Common myeloid progenitor, CD34-positive (primary cell): Measurements from ENCODE around the gene SGK2.

Experiments
- CTCF ChIA-PET: fragments of 350-600 bp; sonication (Branson Sonifier 250); formaldehyde crosslinking; loops from one replicate; lab custom pipeline; 2021; ENCODE audit warnings: antibody characterized with exemption; lab: Charles Lee
- POLR2A ChIA-PET: fragments of 350-600 bp; sonication (Branson Sonifier 250); formaldehyde crosslinking; loops from one replicate; lab custom pipeline; 2021; ENCODE audit warnings: antibody characterized with exemption; lab: Charles Lee
- DNase-seq, 3 donors: peaks; one replicate each; pipeline versions ENCODE4 v3.0.0 to v3.0.0-alpha.2; 2013
- H3K27ac ChIP-seq, 2 experiments: 1 replicate in 1 of 2; 2 replicates in 1 of 2; pipeline ENCODE4 v1.7.0; 2013; ENCODE audit warnings: inconsistent platforms in 2 of 2, low read length in 2 of 2, mild to moderate bottlenecking in 2 of 2, low read depth in 1 of 2, moderate library complexity in 1 of 2; ENCODE audit not compliant: severe bottlenecking in 2 of 2, insufficient read depth in 1 of 2, poor library complexity in 1 of 2
- H3K27me3 ChIP-seq, 5 experiments: replicated peaks in 2 of 5; 1 replicate in 3 of 5; 2 replicates in 2 of 5; pipeline versions ENCODE4 v1.6.1 to v1.7.0; 2013; ENCODE audit warnings: low read length in 4 of 5, mild to moderate bottlenecking in 2 of 5, moderate library complexity in 2 of 5, inconsistent platforms in 1 of 5; ENCODE audit not compliant: insufficient read depth in 5 of 5, control insufficient read depth in 4 of 5
- H3K36me3 ChIP-seq, 4 experiments: 1 replicate in 2 of 4; 2 replicates in 2 of 4; pipeline versions ENCODE4 v1.6.1 to v1.7.0; 2013; ENCODE audit warnings: low read length in 3 of 4, control low read depth in 1 of 4, mild to moderate bottlenecking in 1 of 4; ENCODE audit not compliant: control insufficient read depth in 4 of 4, insufficient read depth in 4 of 4
- H3K4me1 ChIP-seq, 4 experiments: 1 replicate in 3 of 4; 2 replicates in 1 of 4; pipeline versions ENCODE4 v1.6.1 to v1.7.1; 2013; ENCODE audit warnings: low read length in 3 of 4, mild to moderate bottlenecking in 3 of 4, control low read depth in 1 of 4, inconsistent platforms in 1 of 4, moderate library complexity in 1 of 4; ENCODE audit not compliant: control insufficient read depth in 4 of 4, insufficient read depth in 4 of 4; ENCODE audit errors: control extremely low read depth in 1 of 4
- H3K4me3 ChIP-seq, 7 experiments: 1 replicate in 4 of 7; 2 replicates in 3 of 7; pipeline versions ENCODE4 v1.5.1 to v1.7.0; 2013; ENCODE audit warnings: mild to moderate bottlenecking in 7 of 7, low read length in 6 of 7, moderate library complexity in 6 of 7, inconsistent platforms in 2 of 7, low read depth in 2 of 7, control low read depth in 1 of 7; ENCODE audit not compliant: insufficient read depth in 4 of 7, control insufficient read depth in 1 of 7; ENCODE audit errors: extremely low read depth in 1 of 7
- H3K9me3 ChIP-seq, 5 experiments: 1 replicate in 4 of 5; 2 replicates in 1 of 5; pipeline versions ENCODE4 v1.6.1 to v1.7.1; 2013; ENCODE audit warnings: low read length in 4 of 5, mild to moderate bottlenecking in 2 of 5, inconsistent platforms in 1 of 5, low read depth in 1 of 5, moderate library complexity in 1 of 5; ENCODE audit not compliant: control insufficient read depth in 4 of 5, insufficient read depth in 2 of 5; ENCODE audit errors: control extremely low read depth in 1 of 5
- WGBS: methylation state at CpG from one replicate; pipeline ENCODE4 v1.1.5; 2013; ENCODE audit not compliant: insufficient coverage; 5-methylcytosine and 5-hydroxymethylcytosine counted together

Gene SGK2

DNA sequence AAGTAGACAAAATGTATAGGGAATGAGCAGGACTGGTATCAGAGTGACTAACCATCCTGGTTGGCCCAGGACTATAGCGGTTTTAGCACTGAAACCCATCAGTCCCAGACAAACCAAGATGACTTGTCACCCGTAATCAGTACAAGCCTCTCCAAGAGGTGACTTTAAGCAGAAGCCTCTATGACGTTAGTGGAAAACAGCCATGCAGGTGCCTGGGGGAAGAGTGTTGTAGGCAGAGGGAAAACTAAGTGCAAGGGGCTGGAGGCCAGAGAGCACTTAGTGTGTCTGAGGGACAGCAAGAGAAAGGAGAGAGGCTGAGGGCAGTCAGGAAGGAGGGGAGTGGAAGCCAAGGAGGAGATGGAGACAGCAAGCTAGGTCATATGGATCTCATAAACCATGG is 2.1 kb downstream of the SGK2 start:
- H3K9me3 ChIP-seq, result no peaks in the 10 kb centered on the region
- H3K27ac ChIP-seq, result no peak overlapping the region
- 100% methylated on average over 2 of the region's 3 CpGs for WGBS
- H3K27me3 ChIP-seq, result no peaks in the 10 kb centered on the region
- POLR2A ChIA-PET, result no interaction called here
- CTCF ChIA-PET, result no interaction called here
- no peaks in the 10 kb centered on the region for H3K4me1 ChIP-seq
- no peaks in the 10 kb centered on the region for H3K36me3 ChIP-seq
- DNase-seq, result no peak
- no peak overlapping the region for H3K4me3 ChIP-seq

DNA sequence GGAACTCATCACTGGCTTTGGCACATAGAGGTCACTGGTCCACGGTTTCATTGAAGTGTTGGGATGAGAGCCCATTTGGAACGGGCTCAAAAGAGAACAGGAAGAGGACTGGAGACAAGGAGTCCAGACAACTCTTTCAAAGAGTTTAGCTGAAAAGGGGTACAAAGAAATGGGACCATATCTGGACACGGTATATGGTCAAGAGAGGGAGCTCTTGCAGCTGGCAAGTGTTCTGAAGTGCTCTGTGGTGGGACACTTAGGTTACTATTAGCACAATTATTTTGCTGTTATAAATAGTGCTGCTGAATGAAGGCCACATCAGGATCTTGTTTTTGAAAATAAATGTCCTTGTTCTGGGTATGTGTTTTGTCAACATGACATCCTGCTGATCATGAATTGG is 4.6 kb downstream of the SGK2 start:
- Histone ChIP-seq H3K36me3 (no peaks in the 10 kb centered on the region), H3K27me3 (no peaks in the 10 kb centered on the region), H3K27ac (no peak overlapping the region), H3K4me3 (no peak overlapping the region), H3K4me1 (no peaks in the 10 kb centered on the region), H3K9me3 (no peaks in the 10 kb centered on the region)
- WGBS, result 75% methylated on average over 2 of the region's 3 CpGs
- CTCF ChIA-PET, result no interaction called here
- POLR2A ChIA-PET, result no interaction called here
- no peak for DNase-seq

DNA sequence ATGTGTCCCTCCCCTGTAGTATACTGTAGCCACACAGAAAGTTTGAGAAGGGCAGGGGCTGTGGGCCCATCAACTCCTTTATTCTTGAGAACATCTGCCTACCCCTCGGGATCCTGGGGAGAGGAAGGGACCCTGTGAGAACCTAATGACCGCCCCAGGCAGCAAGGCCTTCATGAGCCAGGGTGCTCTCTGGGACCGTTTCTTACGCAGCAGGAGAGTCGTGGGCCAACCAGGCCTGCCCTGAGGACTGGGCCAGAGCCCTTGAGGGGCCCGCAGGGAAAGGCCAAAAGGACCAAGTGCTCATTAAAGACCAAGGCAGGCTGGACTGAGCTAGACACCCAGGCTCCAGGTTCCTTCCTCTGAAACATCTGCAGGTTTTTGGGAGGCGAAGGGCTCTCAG is 5.2 kb downstream of the SGK2 start:
- DNase-seq, result no peak
- Histone ChIP-seq H3K27ac (no peak overlapping the region), H3K4me1 (no peaks in the 10 kb centered on the region), H3K4me3 (no peak overlapping the region), H3K9me3 (no peaks in the 10 kb centered on the region), H3K27me3 (no peaks in the 10 kb centered on the region), H3K36me3 (no peaks in the 10 kb centered on the region)
- POLR2A ChIA-PET, result no interaction called here
- 99% methylated on average over 7 of the region's 7 CpGs for WGBS
- CTCF ChIA-PET, result no interaction called here

DNA sequence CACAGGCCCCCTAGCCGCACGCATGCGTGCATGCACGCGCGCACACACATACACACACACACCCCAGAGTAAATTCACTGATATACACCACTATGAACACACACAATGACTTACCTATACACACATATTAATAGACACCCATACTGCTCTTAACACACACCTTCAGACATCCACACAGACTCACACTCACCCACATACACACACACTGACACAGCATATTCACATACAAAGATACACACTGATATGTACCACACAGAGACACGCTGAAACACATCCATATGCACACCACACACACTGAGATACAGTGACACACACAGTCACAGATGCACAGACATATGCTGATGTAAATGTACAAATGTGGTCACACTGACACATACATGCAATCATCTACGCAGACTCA is 5.6 kb downstream of the SGK2 start:
- ChIA-PET CTCF (no interaction called here), POLR2A (no interaction called here)
- no peak overlapping the region for H3K4me3 ChIP-seq
- no CpG with 5 or more reads among the region's 8 CpGs for WGBS
- H3K36me3 ChIP-seq, result no peaks in the 10 kb centered on the region
- no peak for DNase-seq
- H3K27ac ChIP-seq, result no peak overlapping the region
- no peaks in the 10 kb centered on the region for H3K9me3 ChIP-seq
- H3K4me1 ChIP-seq, result no peaks in the 10 kb centered on the region
- H3K27me3 ChIP-seq, result no peaks in the 10 kb centered on the region

DNA sequence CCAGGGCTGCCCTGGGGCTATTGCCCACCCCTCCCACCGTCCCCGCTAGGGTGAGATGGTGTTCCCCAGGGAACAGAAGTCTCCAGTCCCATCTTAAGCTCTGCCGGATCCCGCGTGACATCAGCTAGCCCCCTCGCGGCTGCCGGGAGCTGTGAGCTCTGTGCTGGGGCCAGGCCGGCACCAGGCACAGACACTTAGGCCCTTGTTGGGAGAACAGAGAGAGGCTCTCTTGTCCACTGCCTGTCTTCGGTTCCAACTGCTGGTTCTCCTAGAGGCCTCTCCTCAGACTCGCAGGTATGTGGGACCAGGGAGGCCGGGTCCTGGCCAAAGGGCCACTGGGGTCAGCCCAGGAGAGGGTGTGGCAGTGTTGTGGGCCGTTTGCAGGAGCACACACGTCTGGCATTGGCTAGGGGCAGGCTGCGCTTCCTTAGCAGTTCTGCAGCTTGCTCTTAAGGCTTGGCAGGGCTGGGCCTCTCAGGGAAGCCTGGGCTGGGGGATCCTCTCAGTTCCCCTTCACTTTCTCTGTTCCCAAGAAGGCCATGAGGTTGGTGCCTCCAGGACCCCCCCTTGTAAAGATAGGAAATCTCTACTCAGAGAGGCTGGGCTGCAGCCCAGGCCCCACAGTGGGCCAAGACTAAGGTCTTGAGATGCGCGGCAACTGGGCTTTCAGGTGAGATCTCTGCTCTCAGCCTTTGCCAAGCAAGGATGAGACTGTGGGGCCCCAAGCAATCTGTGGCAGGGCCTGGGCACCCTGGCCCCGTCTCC is 6.3 kb downstream of the SGK2 start:
- 95% methylated on average over 18 of the region's 18 CpGs for WGBS
- DNase-seq, result no peak
- Histone ChIP-seq H3K4me1 (no peaks in the 10 kb centered on the region), H3K9me3 (no peaks in the 10 kb centered on the region), H3K36me3 (no peaks in the 10 kb centered on the region), H3K4me3 (no peak overlapping the region), H3K27me3 (no peaks in the 10 kb centered on the region), H3K27ac (no peak overlapping the region)
- POLR2A ChIA-PET, result no interaction called here
- CTCF ChIA-PET, result no interaction called here

DNA sequence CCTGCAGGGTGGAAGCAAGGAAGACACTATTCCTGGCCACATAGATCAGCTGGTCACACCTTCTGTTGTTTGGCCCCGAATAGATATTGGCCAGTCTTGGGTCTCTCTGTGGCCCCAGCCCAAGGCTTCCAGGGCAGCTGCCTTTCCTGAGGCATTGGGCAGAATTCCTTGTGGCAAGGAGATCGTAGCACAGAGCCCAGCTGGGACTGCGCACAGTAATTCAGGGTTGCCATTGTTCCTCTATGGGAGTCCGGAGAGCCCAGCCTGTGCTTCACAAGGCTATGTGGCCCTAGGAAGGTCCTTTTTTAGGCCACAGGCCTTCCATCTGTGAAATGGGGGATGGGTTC is 6.9 kb downstream of the SGK2 start:
- no peaks in the 10 kb centered on the region for H3K27me3 ChIP-seq

DNA sequence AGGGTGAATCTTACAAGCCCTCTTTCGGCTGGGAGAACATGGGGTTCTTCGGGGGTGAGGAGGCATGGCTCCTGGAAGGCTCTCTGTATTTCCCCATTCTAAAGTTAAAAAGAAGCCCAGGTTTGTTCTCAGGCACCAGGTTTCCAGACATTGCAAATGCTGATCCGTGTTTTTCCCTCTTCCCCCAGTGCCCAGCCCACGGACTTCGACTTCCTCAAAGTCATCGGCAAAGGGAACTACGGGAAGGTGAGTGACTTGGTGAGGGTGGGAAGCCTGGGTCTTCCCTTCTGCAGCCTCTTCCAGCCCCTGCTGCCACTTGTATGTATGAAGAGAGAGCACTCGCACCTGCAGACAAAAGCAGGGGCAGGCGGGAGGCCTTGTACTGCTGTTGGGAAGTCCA is 8.7 kb downstream of the SGK2 start:
- no peaks in the 10 kb centered on the region for H3K36me3 ChIP-seq
- H3K9me3 ChIP-seq, result no peaks in the 10 kb centered on the region
- no peaks in the 10 kb centered on the region for H3K4me1 ChIP-seq
- ChIA-PET CTCF (no interaction called here), POLR2A (no interaction called here)
- DNase-seq, result no peak
- H3K4me3 ChIP-seq, result no peak overlapping the region
- no peaks in the 10 kb centered on the region for H3K27me3 ChIP-seq
- no peak overlapping the region for H3K27ac ChIP-seq
- 85% methylated on average over 4 of the region's 9 CpGs for WGBS

More for the DNA sequence above, 6.9 kb downstream of the SGK2 start:
- Histone ChIP-seq H3K9me3 (no peaks in the 10 kb centered on the region), H3K36me3 (no peaks in the 10 kb centered on the region), H3K4me1 (no peaks in the 10 kb centered on the region), H3K27ac (no peak overlapping the region), H3K4me3 (no peak overlapping the region)
- CTCF ChIA-PET, result no interaction called here
- POLR2A ChIA-PET, result no interaction called here
- no peak for DNase-seq
- 90% methylated on average over 4 of the region's 4 CpGs for WGBS
